Fibroblast of lung (primary cell): ENCODE data around the gene TBR1. TPM values are rescaled to one million over a fixed set of nuclear protein-coding genes. Genes with fewer than 3 reads are reported as not detected.

Experiments
- DNase-seq, 2 donors: peaks; one replicate each; pipeline versions ENCODE4 v3.0.0 to v3.0.0-alpha.2; 2010; ENCODE audit warnings: low read depth in 2 of 2
- H2AFZ ChIP-seq: 2 replicates; pipeline ENCODE4 v1.5.1; 2012; ENCODE audit warnings: low read length, control low read depth, inconsistent platforms
- H3K27ac ChIP-seq: 2 replicates; pipeline ENCODE4 v1.5.1; 2011; ENCODE audit warnings: low read length, control low read depth; ENCODE audit not compliant: insufficient read depth
- H3K27me3 ChIP-seq: 2 replicates; pipeline ENCODE4 v1.5.1; 2011; ENCODE audit warnings: mild to moderate bottlenecking, low read length; ENCODE audit not compliant: control insufficient read depth, insufficient read depth
- H3K36me3 ChIP-seq: 2 replicates; pipeline ENCODE4 v1.5.1; 2011; ENCODE audit warnings: low read length; ENCODE audit not compliant: control insufficient read depth, insufficient read depth
- H3K4me1 ChIP-seq: 2 replicates; pipeline ENCODE4 v1.5.1; 2011; ENCODE audit warnings: low read length; ENCODE audit not compliant: control insufficient read depth, insufficient read depth; ENCODE audit errors: extremely low read depth
- H3K4me2 ChIP-seq: 2 replicates; pipeline ENCODE4 v1.5.1; 2011; ENCODE audit warnings: low read length, control low read depth; ENCODE audit not compliant: insufficient read depth; ENCODE audit errors: extremely low read depth
- H3K4me3 ChIP-seq, 4 experiments: fragments of 200-600 bp in 1 of 4; sonication (generic) in 1 of 4; replicated peaks in 1 of 4; 2 replicates each; pipeline ENCODE4 v1.5.1; 2011 to 2016; ENCODE audit warnings: low read length in 4 of 4, low read depth in 3 of 4, mild to moderate bottlenecking in 3 of 4, control low read depth in 2 of 4, inconsistent platforms in 1 of 4, mixed read lengths in 1 of 4; ENCODE audit not compliant: insufficient read depth in 1 of 4; ENCODE audit errors: control extremely low read depth in 1 of 4
- H3K79me2 ChIP-seq: 2 replicates; pipeline ENCODE4 v1.5.1; 2012; ENCODE audit warnings: mild to moderate bottlenecking, low read length, inconsistent platforms; ENCODE audit not compliant: control insufficient read depth, insufficient read depth
- H3K9ac ChIP-seq: 2 replicates; pipeline ENCODE4 v1.5.1; 2011; ENCODE audit warnings: mild to moderate bottlenecking, low read length, control low read depth; ENCODE audit not compliant: insufficient read depth
- H3K9me3 ChIP-seq: 2 replicates; pipeline ENCODE4 v1.5.1; 2012; ENCODE audit warnings: low read depth, low read length; ENCODE audit not compliant: control insufficient read depth, insufficient read depth
- H4K20me1 ChIP-seq: 2 replicates; pipeline ENCODE4 v1.5.1; 2011; ENCODE audit warnings: low read length; ENCODE audit not compliant: control insufficient read depth, insufficient read depth; ENCODE audit errors: extremely low read depth
- EZH2 ChIP-seq: IDR thresholded peaks from 2 replicates; pipeline ENCODE4 v1.5.1; 2012; ENCODE audit warnings: low read length, control low read depth, mild to moderate bottlenecking; ENCODE audit errors: missing control alignments
- polyA plus RNA-seq, 2 donors: library from polyadenylated mRNA; depleted of rRNA in 1 of 2; stranded (reverse) in 1 of 2; unstranded in 1 of 2; fragments of >200 nt; gene quantifications; 2 replicates each; pipeline ENCODE4 v1.2.1, GENCODE V29; 2011 to 2012; ENCODE audit warnings: missing spikeins in 1 of 2
- total RNA-seq: library from RNA; depleted of rRNA; stranded (reverse); fragments of >200 nt; gene quantifications from 2 replicates; pipeline ENCODE4 v1.2.1, GENCODE V29; 2014
- TF ChIP-seq, protein P1 (sequence below), 2 donors: IDR thresholded peaks in 1 of 2; conservative IDR thresholded peaks in 1 of 2; 1 replicate in 1 of 2; 2 replicates in 1 of 2; pipeline ENCODE4 v1.5.1; 2011 to 2012; ENCODE audit warnings: low read length in 2 of 2, control low read depth in 1 of 2, inconsistent platforms in 1 of 2, low read depth in 1 of 2, mild to moderate bottlenecking in 1 of 2

The TBR1 gene
- total and polyA plus RNA-seq, 2 donors (not counting 1 experiment from before 2014, with no cell fraction given) = not detected

DNA sequence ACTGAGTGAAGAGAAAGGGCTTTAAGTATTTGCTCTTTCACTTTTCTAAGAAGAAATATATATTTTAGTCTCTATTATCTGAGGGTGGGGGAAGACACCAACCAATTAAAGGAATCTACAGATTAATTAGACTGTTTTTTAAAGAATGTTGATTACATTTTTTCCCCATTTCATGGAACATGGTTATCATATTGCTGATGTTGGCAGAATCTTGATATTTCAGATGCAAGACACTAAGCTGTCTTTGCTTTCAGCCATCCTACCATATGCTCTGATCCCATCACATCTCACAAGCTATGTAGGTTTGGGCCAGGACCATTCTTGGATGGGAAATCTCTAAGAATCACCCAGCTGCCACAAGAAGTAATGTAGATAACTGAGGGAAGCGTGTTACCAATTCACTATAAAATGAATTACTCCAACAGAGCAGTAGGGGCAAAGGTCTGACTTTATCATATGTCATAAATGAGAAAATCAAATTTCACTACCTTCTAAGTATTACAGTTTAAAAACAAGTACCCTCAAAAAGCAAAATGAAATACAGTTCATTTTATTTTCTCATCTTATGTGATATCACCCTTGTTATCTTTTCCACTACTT, 6.7 kb upstream of the TBR1 start:
- Histone ChIP-seq H3K79me2 (no peaks in the 10 kb centered on the region), H3K36me3 (no peaks in the 10 kb centered on the region), H3K4me1 (no peaks in the 10 kb centered on the region), H4K20me1 (no peaks in the 10 kb centered on the region), H3K27me3 (no peaks in the 10 kb centered on the region), H3K4me2 (no peak overlapping the region), H2AFZ (no peak overlapping the region), H3K9me3 (no peaks in the 10 kb centered on the region), H3K27ac (no peak overlapping the region), H3K9ac (no peak overlapping the region), H3K4me3 (no peak overlapping the region)
- DNase-seq = no peak
- no peak for TF ChIP-seq EZH2
- TF ChIP-seq, protein P1, sequence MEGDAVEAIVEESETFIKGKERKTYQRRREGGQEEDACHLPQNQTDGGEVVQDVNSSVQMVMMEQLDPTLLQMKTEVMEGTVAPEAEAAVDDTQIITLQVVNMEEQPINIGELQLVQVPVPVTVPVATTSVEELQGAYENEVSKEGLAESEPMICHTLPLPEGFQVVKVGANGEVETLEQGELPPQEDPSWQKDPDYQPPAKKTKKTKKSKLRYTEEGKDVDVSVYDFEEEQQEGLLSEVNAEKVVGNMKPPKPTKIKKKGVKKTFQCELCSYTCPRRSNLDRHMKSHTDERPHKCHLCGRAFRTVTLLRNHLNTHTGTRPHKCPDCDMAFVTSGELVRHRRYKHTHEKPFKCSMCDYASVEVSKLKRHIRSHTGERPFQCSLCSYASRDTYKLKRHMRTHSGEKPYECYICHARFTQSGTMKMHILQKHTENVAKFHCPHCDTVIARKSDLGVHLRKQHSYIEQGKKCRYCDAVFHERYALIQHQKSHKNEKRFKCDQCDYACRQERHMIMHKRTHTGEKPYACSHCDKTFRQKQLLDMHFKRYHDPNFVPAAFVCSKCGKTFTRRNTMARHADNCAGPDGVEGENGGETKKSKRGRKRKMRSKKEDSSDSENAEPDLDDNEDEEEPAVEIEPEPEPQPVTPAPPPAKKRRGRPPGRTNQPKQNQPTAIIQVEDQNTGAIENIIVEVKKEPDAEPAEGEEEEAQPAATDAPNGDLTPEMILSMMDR (conservative IDR thresholded peaks at IDR 0.05 in 1 of 2, IDR thresholded peaks at IDR 0.05 in 1 of 2; ENCODE audit: low read depth in 1 of 2, low read length in 2 of 2) = no peak

DNA sequence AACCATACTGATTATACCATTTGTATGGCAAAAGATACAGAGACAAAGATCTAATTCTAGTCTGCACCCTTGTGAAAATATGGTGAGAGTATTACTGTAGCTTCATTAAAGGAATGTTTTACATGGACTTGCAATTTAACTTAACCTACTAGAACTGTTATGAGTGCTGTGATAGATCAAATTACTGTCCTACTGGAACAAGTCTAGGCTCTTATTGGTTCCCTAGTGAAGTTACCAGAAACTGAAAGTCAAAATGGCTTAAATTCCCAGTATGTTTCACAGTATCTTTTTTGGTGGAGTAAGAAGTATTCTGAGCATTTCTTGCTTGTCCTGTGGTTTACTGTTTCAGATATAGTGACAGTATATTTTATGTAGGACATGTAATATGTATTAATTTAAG, 3.8 kb upstream of the TBR1 start:
- TF ChIP-seq EZH2 = no peak
- TF ChIP-seq, protein P1 (conservative IDR thresholded peaks at IDR 0.05 in 1 of 2, IDR thresholded peaks at IDR 0.05 in 1 of 2; ENCODE audit: low read depth in 1 of 2, low read length in 2 of 2) = no peak
- peak; percentile 29 to 47 for DNase-seq
- Histone ChIP-seq H3K27ac (no peak overlapping the region), H4K20me1 (no peaks in the 10 kb centered on the region), H3K79me2 (no peaks in the 10 kb centered on the region), H3K27me3 (peaks cover 23% of the 10 kb centered on the region), H3K4me3 (no peak overlapping the region), H2AFZ (no peak overlapping the region), H3K4me1 (no peaks in the 10 kb centered on the region), H3K9ac (no peak overlapping the region), H3K36me3 (no peaks in the 10 kb centered on the region), H3K4me2 (no peak overlapping the region), H3K9me3 (no peaks in the 10 kb centered on the region)

DNA sequence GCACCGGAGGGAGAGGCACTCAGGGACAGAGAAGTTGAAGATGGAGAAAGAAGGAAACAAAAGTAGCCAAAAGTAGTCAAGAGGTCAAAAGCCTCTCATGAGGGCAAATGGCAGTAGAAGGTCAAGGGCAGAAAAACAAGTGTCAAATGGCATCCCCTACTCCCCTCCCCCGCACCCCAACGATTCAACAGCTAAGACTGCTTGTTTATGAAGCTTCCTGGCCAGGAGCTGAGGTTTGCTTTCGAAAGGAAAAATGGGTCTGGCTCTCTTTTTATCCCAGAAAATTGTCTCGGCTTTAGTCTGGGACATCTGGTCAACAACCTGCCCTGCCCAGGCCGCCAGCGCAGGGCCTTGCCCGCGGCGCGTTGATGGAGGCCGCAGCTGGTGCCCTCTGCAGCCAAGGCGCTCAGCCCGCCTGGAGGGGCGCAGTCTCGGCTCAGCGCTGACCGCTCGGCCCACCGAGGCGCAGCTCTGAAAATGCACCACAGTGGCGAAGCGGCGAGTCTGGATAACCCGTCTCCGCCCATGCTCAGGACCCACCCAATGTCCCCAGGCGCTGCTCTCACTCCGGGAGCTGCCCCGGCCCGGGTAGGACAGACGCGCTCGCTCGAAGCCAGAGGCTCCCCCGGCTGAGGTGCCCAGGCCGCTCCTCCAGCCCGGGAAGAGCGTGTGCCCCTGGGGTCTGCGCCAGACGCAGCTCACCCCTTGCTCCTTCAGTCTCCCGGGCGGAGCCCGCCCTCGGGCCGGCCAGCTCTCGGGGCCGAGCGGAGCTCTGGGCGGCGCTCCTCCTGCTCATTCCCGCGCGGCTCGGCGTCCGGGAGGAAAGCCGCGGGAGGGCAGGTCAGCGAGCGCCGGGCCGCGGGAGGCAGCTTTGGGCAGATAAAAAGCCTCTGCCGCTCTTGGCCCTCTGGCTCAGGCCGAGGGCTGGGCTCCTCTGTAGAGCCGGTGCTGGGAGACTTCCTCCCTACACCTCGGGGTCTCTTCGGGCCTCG, 1.8 kb upstream of the TBR1 start:
- Histone ChIP-seq H3K9me3 (no peaks in the 10 kb centered on the region), H3K4me1 (no peaks in the 10 kb centered on the region), H3K79me2 (no peaks in the 10 kb centered on the region), H3K27ac (no peak overlapping the region), H3K36me3 (no peaks in the 10 kb centered on the region), H2AFZ (peak overlapping the region; percentile 43), H3K4me2 (peak overlapping the region; percentile 82), H3K9ac (peak overlapping the region; percentile 24), H3K4me3 (peak overlapping the region; percentile 38 to 58 (median 40)), H4K20me1 (no peaks in the 10 kb centered on the region), H3K27me3 (peaks cover 43% of the 10 kb centered on the region)
- DNase-seq = peak; percentile 26 to 41
- TF ChIP-seq EZH2 = no peak
- TF ChIP-seq, protein P1 (conservative IDR thresholded peaks at IDR 0.05 in 1 of 2, IDR thresholded peaks at IDR 0.05 in 1 of 2; ENCODE audit: low read depth in 1 of 2, low read length in 2 of 2) = peak in 1 of 2 donors; percentile 13
